ENCODE data around the gene PDE4B.
"Not testable (repeated sequence)": the region's sequence is repeated elsewhere in the genome, so short reads cannot be mapped to it uniquely, and the experiment has no call there.

PDE4B gene

GRCh38 chr1:65813956-65814355, 21.3 kb downstream of the PDE4B start:
- DNase-seq (ENCODE audit: low read depth in 1 of 2, low spot score in 1 of 2): no peak

DNA sequence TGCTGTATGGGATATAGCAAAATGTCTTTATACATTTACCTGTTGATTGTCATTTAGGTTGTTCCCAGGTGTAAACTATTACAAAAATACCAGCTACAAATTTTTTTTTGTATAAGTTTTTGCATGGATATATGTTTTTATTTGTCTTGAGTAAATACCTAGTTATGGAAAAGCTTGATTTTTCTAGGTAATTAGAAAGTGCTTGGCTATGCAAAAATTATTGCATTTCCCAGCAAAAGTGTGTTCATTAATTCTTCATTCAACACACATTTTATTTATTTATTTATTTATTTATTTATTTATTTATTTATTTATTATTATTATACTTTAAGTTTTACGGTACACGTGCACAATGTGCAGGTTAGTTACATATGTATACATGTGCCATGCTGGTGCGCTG, 22.1 kb downstream of the PDE4B start:
- no peak for DNase-seq (ENCODE audit: low read depth in 1 of 2, low spot score in 1 of 2)

DNA sequence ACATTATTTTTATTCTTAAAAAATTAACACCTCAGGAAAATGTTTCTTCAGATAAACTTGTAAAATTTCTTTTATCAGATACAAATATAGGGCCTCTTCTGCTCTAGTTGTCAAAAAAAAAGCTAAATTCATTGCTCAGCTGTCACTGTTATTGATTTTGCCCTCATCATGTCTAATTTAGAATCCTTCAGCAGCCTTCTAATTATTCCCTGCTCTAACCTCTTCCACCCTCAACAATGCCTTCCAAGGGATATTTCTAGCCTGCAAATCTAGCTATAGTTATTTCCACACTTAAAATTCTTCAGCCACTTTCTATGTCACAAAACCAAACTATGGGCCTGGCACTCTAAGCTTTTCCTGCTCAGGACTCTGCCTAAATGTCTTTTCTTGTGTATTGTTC, 25.2 kb downstream of the PDE4B start:
- no peak for DNase-seq (ENCODE audit: low read depth in 1 of 2, low spot score in 1 of 2)

GRCh38 chr1:65818966-65819365, 26.3 kb downstream of the PDE4B start:
- no peak for DNase-seq (ENCODE audit: low read depth in 1 of 2, low spot score in 1 of 2)

DNA sequence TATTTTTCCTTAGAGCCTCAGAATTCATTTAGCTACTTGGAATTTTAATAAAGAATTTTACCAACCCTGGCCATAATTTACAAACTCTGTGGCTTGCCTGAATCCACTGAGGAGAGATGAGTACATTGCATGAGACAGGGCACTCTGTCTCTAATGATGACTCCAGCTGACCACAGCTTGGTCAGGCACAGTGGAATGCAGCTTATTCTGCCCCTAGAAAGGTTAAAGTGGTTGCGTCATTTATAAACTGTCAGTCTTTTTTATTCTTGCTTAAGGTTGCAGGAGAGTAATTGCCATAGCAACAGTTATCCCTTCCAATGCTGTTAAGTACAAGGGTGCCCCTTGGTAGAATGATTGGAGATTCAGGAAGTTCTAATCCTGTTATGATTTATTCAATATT, 28.3 kb downstream of the PDE4B start:
- no peak for DNase-seq (ENCODE audit: low read depth in 1 of 2, low spot score in 1 of 2)

DNA sequence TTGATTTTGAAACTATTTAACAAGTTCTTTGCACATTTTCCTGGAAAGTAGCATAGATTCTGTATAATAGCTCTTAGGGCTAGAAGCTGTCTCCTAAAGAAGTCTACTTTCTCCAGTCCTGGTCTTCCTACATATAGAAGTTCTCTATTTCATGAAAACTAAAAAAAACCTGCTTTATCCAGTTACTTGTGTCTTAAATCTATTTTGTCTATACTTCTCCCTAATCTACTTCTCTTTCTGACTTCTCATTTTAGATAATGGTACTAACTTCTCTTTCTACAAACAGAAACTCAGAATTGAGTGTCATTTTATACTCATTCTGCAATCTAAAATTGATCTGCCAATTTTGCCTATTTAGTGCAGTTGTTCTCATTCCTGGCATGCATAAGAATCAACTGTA, 28.7 kb downstream of the PDE4B start:
- DNase-seq (ENCODE audit: low read depth in 1 of 2, low spot score in 1 of 2): no peak

GRCh38 chr1:65824103-65824502, 31.4 kb downstream of the PDE4B start:
- no peak for DNase-seq (ENCODE audit: low read depth in 1 of 2, low spot score in 1 of 2)

- DNase-seq (ENCODE audit: low read depth in 1 of 2, low spot score in 1 of 2): no peak
Observed at GRCh38 chr1:65825741-65826140, 33.0 kb downstream of the PDE4B start.

DNA sequence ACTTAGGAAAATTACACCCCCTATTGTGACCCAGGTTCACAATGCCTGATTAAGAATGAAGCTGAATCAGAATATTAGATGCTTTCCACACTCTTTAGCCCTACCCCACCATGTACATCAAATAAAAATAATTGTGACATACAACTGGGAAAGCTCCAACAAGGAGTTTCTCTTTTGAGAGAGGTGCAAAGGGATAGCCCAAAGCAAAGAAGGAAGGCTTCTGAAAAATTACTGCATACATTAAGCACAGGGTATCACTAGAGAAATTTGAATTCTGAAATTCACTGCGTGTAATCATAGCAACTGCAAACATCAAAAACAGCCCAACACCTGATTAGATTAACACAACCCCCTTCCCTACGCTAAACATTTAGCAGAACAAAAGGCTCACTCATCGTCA, 34.1 kb downstream of the PDE4B start:
- no peak for DNase-seq (ENCODE audit: low read depth in 1 of 2, low spot score in 1 of 2)

GRCh38 chr1:65827346-65827745, 34.7 kb downstream of the PDE4B start:
- DNase-seq (ENCODE audit: low read depth in 1 of 2, low spot score in 1 of 2): no peak

- no peak for DNase-seq (ENCODE audit: low read depth in 1 of 2, low spot score in 1 of 2)
Observed at GRCh38 chr1:65830306-65830705, 37.6 kb downstream of the PDE4B start.

DNA sequence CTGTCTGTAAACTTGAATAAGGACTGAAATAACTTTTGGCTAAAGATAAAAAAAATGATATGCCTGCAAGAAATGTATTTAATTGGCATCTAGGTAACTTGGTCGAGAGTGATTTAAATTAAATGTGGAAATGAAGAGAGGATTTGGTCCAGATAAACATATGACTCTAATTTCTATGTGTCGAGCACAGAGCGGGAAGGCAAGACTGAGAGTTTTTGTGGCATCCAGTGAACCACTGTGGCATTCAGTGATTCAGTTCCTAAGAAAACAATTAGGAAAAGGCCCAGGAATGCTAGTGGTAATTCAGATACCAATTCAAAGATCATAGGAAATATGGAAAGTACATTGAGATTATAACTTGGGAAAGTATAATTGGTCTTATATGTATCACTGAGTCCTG, 39.6 kb downstream of the PDE4B start:
- DNase-seq (ENCODE audit: low read depth in 1 of 2, low spot score in 1 of 2): no peak

DNA sequence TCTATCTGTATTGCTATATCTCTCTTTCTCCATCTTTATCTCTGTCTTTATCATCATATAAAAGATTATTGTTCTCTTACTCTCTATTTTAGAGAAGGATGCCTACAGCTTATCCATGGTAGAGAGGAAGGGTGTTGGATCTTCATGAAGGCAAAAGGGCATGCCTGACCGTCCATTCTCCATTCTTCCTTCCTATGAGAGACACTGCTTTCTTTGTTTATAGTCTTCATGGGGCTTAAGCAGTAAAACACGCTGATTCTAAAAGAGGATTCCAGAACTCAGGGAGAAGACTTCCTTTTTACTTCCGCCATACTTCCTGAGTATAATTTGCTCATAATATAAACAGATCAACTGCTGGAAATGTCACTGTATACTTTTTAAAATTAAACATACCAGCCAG, 44.0 kb downstream of the PDE4B start:
- DNase-seq (ENCODE audit: low read depth in 1 of 2, low spot score in 1 of 2): no peak

DNA sequence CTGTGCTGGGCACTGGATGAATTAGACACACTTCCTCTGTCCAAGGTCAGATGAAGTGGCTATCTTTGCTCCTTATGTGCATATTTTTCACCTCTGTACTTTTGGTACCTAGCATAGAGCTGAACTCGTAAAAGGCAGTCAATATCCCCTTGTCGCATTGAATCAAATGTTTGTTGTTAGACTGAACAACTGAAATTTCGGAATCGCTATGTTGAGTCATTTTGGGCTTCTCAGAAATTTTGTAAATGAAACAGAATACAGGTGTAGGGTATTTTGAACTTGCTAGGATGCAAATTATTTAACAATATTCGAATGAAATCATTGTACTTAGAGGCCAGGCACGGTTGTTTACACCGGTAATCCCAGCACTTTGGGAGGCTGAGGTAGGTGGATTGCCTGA, 48.0 kb downstream of the PDE4B start:
- DNase-seq (ENCODE audit: low read depth in 1 of 2, low spot score in 1 of 2): no peak

DNA sequence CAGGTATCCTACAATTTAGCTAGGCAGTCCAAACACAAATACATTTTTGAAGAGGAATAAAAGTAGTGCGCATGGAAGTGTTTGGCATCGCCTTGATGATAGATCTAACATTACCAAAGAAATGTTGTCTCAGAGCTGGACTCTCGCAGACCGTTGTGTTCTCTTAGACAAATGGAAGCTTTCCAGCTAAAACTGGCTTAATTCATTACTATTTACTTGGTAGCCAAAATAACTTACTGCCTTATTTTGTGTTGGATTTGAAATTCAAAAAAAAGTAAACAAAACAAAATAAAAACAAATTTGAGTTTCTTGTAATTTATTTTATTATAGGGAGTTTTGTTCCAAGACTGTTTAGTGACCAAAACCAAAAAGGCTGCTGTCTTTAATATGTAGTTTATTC, 51.6 kb downstream of the PDE4B start:
- DNase-seq (ENCODE audit: low read depth in 1 of 2, low spot score in 1 of 2): no peak

DNA sequence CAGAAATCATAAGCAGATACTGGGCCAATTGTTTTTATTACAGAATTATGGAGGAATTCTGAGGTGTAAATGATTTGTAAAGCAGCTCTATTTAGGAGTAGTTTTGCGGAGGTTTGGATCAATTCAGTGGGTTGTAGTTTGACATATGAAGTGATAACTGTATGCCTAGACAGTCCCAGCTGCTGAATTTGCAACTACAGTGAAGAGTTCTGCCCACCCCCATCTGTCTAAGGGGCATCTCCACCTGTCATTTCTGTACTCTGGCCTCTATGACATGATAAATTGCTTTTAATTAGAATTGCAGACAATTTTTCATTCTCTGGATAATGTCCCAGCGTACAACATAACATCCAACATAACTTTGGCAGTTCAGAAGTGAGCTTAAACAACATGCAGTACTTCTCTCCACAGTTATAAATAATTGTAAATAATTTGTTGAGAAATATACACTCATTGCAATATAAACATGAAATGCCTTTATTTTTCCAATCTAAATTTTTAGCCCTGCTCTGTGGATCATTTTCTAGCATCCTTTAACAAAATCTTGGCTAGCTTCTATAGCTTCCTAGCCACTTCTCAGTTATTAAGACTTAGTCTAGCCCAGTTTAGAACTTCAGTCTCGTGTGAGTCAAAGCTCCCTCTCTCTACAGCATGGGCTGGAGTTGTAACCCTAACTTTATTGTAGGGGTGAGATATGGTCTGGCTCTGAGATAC, 52.3 kb downstream of the PDE4B start:
- no peak for DNase-seq (ENCODE audit: low read depth in 1 of 2, low spot score in 1 of 2)

DNA sequence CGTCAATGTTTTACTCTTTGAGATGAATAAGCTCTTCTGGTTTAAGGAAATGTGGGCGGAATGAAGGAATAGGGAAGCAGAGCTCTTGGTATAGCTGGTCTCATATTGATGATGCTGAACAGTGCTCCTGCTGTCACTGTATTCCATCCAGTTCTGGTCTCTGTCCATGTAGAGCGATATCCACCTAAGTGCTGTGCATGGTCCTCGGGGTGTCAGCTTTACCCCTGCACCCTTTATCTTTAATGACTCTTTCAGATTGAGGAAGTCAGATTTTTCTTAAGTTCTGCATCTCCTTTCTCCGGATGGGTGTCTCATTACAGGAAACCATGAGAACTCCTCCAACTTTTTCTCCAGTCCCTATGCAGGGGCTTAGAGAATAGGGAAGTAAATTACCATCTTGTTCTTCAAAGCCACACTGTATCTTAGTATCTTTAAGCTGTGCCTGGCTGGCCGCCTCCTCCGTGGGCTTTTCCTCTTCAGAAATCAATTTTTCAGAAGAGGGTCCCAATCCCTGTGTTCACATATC, 52.9 kb downstream of the PDE4B start:
- DNase-seq (ENCODE audit: low read depth in 1 of 2, low spot score in 1 of 2): no peak

GRCh38 chr1:65846866-65847265, 54.2 kb downstream of the PDE4B start:
- no peak for DNase-seq (ENCODE audit: low read depth in 1 of 2, low spot score in 1 of 2)

DNA sequence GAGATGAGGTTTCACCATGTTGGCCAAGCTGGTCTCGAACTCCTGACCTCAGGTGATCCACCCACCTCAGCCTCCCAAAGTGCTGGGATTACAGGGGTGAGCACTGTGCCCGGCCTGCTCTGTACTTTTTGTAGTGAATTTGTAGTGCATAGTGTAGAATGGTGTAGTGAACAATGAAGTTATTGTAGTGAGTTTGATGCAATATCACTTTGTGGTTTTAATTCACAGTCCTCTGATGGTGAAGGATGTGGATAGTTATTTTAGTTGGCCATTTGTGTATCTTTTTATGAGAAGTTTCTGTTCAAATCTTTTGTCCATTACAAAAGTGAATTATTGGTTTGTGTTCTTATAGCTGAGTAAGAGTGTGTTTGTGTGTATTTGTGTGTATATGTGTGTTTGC, 57.6 kb downstream of the PDE4B start:
- DNase-seq (ENCODE audit: low read depth in 1 of 2, low spot score in 1 of 2): no peak

- DNase-seq (ENCODE audit: low read depth in 1 of 2, low spot score in 1 of 2): not testable (repeated sequence)
Observed at GRCh38 chr1:65856591-65856990, 63.9 kb downstream of the PDE4B start.

GRCh38 chr1:65866439-65866838, 73.7 kb downstream of the PDE4B start:
- no peak for DNase-seq (ENCODE audit: low read depth in 1 of 2, low spot score in 1 of 2)

DNA sequence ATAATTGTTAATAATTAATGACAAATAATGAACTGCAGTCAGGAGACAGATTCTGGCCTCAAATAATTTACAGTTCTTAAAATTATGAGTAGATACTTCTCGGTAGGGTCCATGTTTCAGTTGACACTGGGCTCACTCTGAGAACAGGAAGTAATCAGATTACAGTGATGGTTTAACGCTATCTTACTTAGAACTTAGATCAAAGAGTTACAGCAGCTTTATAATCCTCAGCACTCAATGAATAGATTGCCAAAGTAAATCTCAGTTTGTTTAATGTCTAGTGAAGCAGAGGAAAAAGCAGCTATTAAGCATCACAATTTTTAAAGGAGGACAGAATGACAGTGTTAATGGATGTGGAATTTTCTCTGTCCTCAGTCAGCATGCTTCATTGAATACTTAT, 79.6 kb downstream of the PDE4B start:
- no peak for DNase-seq (ENCODE audit: low read depth in 1 of 2, low spot score in 1 of 2)

GRCh38 chr1:65878342-65878741, 85.6 kb downstream of the PDE4B start:
- not testable (repeated sequence) for DNase-seq (ENCODE audit: low read depth in 1 of 2, low spot score in 1 of 2)

Data from activated T-helper 1 cell treated with anti-CD3 and anti-CD28 coated beads, Interleukin-2, amount 50 U/mL, for 16 hours (primary cell).